A549 (cell line): ENCODE data around the gene MSH2. TPM values are rescaled to one million over a fixed set of nuclear protein-coding genes. Genes with fewer than 3 reads are reported as not detected.

Source experiments
- ATAC-seq, 2 experiments: fragments of 200-7000 bp in 1 of 2; fragments of >200 bp in 1 of 2; cut with Nextera tagmentation in 1 of 2; cut with Tn5 transposase in 1 of 2; 3 replicates each; pipeline versions ENCODE4 v1.8.0 to v1.9.1; 2018 to 2020; ENCODE audit warnings: mild to moderate bottlenecking in 1 of 2, moderate library complexity in 1 of 2
- CTCF ChIA-PET: fragments of 300-600 bp; sonication (Branson Sonifier 250); formaldehyde crosslinking; extraction: SDS; loops from one replicate; lab custom pipeline; 2021; ENCODE audit warnings: antibody characterized with exemption, inconsistent platforms; lab: Yijun Ruan, JAX
- POLR2A ChIA-PET: fragments of 350-600 bp; formaldehyde crosslinking; extraction: SDS; loops from one replicate; lab custom pipeline; 2021; ENCODE audit warnings: antibody characterized with exemption, inconsistent platforms; lab: Yijun Ruan, JAX
- DNase-seq, 2 experiments: peaks; one replicate each; pipeline versions ENCODE4 v3.0.0 to v3.0.0-alpha.2; 2011 to 2016; ENCODE audit warnings: low read depth in 1 of 2, low spot score in 1 of 2
- FAIRE-seq: peaks from 2 replicates; lab custom pipeline; 2011; peaks lifted over from hg19 to GRCh38; lab: Jason Lieb, UNC
- H3K27ac ChIP-seq, 2 experiments: fragments of >200 bp; sonication (Bioruptor Twin); formaldehyde crosslinking; 3 replicates each; pipeline ENCODE4 v1.5.1; 2016 to 2017
- H3K4me1 ChIP-seq: fragments of >200 bp; sonication (Bioruptor Twin); formaldehyde crosslinking; 3 replicates; pipeline ENCODE4 v1.6.1; 2016
- H3K4me2 ChIP-seq: fragments of >200 bp; sonication (Bioruptor Twin); formaldehyde crosslinking; 3 replicates; pipeline ENCODE4 v1.6.1; 2016
- H3K4me3 ChIP-seq: fragments of >200 bp; sonication (Bioruptor Twin); formaldehyde crosslinking; 3 replicates; pipeline ENCODE4 v1.5.1; 2016
- H3K9me3 ChIP-seq: fragments of >200 bp; sonication (Bioruptor Twin); formaldehyde crosslinking; 3 replicates; pipeline ENCODE4 v1.6.1; 2016
- E2F6 ChIP-seq: IDR thresholded peaks from 2 replicates; pipeline ENCODE4 v1.6.1; 2012; ENCODE audit warnings: low read depth, borderline replicate concordance
- EHMT2 ChIP-seq: fragments of 200-600 bp; sonication (generic); IDR thresholded peaks from 2 replicates; pipeline ENCODE4 v1.6.1; 2016; ENCODE audit warnings: antibody characterized with exemption, low read depth, mild to moderate bottlenecking, moderate library complexity
- FOSL2 ChIP-seq, 2 experiments: fragments of 450-650 bp in 1 of 2; fragments of >200 bp in 1 of 2; sonication (Bioruptor Twin) in 1 of 2; formaldehyde crosslinking; IDR thresholded peaks; 2 replicates each; pipeline versions ENCODE4 v1.5.0 to v1.6.1; 2016 to 2020; ENCODE audit warnings: mild to moderate bottlenecking in 1 of 2, moderate library complexity in 1 of 2
- HDAC2 ChIP-seq: fragments of 200-600 bp; sonication (generic); IDR thresholded peaks from 2 replicates; pipeline ENCODE4 v1.6.1; 2016
- HMGXB4 ChIP-seq: fragments of 250-450 bp; sonication (Bioruptor Pico); IDR thresholded peaks from 2 replicates; pipeline ENCODE4 v1.5.0; 2021; ENCODE audit warnings: mild to moderate bottlenecking, moderate library complexity, borderline replicate concordance
- KDM5A ChIP-seq: fragments of 200-600 bp; sonication (generic); IDR thresholded peaks from 2 replicates; pipeline ENCODE4 v1.6.1; 2016; ENCODE audit warnings: antibody characterized with exemption, mild to moderate bottlenecking
- NFE2L2 ChIP-seq: fragments of 150-350 bp; conservative IDR thresholded peaks from 2 replicates; pipeline ENCODE4 v1.6.1; 2014; ENCODE audit warnings: low read length
- PBX3 ChIP-seq: IDR thresholded peaks from 2 replicates; pipeline ENCODE4 v1.6.1; 2012
- POLR2A ChIP-seq: IDR thresholded peaks from 2 replicates; pipeline ENCODE4 v1.6.1; 2012; ENCODE audit warnings: mild to moderate bottlenecking, low read length
- SMC3 ChIP-seq: fragments of >200 bp; sonication (Bioruptor Twin); formaldehyde crosslinking; IDR thresholded peaks from 3 replicates; pipeline ENCODE4 v1.6.1; 2018; ENCODE audit warnings: inconsistent platforms
- SREBF2 ChIP-seq: fragments of 450-650 bp; IDR thresholded peaks from 2 replicates; pipeline ENCODE4 v1.6.1; 2014; ENCODE audit warnings: mild to moderate bottlenecking, moderate library complexity
- ZC3H11A ChIP-seq: fragments of 450-650 bp; IDR thresholded peaks from 2 replicates; pipeline ENCODE4 v1.6.1; 2014; ENCODE audit warnings: antibody characterized with exemption, mild to moderate bottlenecking
- ZFP36 ChIP-seq: fragments of 450-650 bp; IDR thresholded peaks from 2 replicates; pipeline ENCODE4 v1.6.1; 2014; ENCODE audit warnings: borderline replicate concordance; ENCODE audit not compliant: partially characterized antibody
- WGBS: methylation state at CpG from one replicate; pipeline ENCODE4 v1.1.6; 2017; ENCODE audit errors: missing lambda C conversion rate; 5-methylcytosine and 5-hydroxymethylcytosine counted together
- polyA plus RNA-seq, 4 experiments: library from polyadenylated mRNA; depleted of rRNA in 3 of 4; stranded (reverse); fragments of >200 nt; fragmentation: RNase III in 1 of 4; extraction: RNeasy Plus Mini Kit Qiagen cat#74134 plus additional on column Dnase treatment in 1 of 4; gene quantifications; 2 replicates in 3 of 4; 3 replicates in 1 of 4; pipeline ENCODE4 v1.2.3, GENCODE V29; 2011 to 2017

Gene MSH2
- polyA plus RNA-seq, 2 of the 4 experiments (the other 2 are of a cell fraction) = 52.8 to 59.0 TPM

GRCh38 chr2:47503481-47504070 is 100.6 kb downstream of the MSH2 start:
- no peak; a peak in 1 of 6 replicates for ATAC-seq
- Histone ChIP-seq H3K27ac (no peak overlapping the region), H3K9me3 (peaks cover 33% of the 10 kb centered on the region)
- FAIRE-seq = no peak
- CTCF ChIA-PET = interaction anchor here (1.4 to 1.5 kb wide), 2 partner anchors 11 to 603 kb away, joined by 3 to 4 read pairs; no protein-coding TSS in a partner anchor
- TF ChIP-seq ZFP36 (no peak), HMGXB4 (CRISPR knock-in tag) (no peak), SMC3 (no peak), KDM5A (no peak)
- TF ChIP-seq, all 56 proteins: peak for 0
- Histone ChIP-seq H3K4me1 (no peaks in the 10 kb centered on the region), H3K4me2 (no peak overlapping the region), H3K4me3 (no peak overlapping the region)
- no peak for DNase-seq
- POLR2A ChIA-PET = no interaction called here
- 34% methylated on average over 8 of the region's 8 CpGs for WGBS

GRCh38 chr2:47504174-47504810 is 101.3 kb downstream of the MSH2 start:
- TF ChIP-seq SREBF2 (no peak), POLR2A (0 out of 2 replicates have a peak, but pooled peaks have one; percentile 7)
- TF ChIP-seq, all 56 proteins: peak for 1
- no peaks in the 10 kb centered on the region for H3K4me1 ChIP-seq
- no peak overlapping the region for H3K4me2 ChIP-seq
- CTCF ChIA-PET = interaction anchor here (0.7 to 1.5 kb wide), 3 partner anchors 12 to 602 kb away, joined by 3 to 4 read pairs (median 3); no protein-coding TSS in a partner anchor
- POLR2A ChIA-PET = no interaction called here
- DNase-seq = no peak
- H3K9me3 ChIP-seq = peaks cover 28% of the 10 kb centered on the region
- H3K27ac ChIP-seq = no peak overlapping the region
- ATAC-seq = no peak
- FAIRE-seq = no peak
- 76% methylated on average over 6 of the region's 6 CpGs for WGBS
- H3K4me3 ChIP-seq = no peak overlapping the region

GRCh38 chr2:47506024-47506423 is 103.1 kb downstream of the MSH2 start:
- WGBS = 55% methylated on average over 4 of the region's 4 CpGs
- FAIRE-seq = no peak
- Histone ChIP-seq H3K4me1 (no peaks in the 10 kb centered on the region), H3K4me2 (no peak overlapping the region), H3K4me3 (no peak overlapping the region), H3K9me3 (peaks cover 14% of the 10 kb centered on the region; the same call in 2 of the 3 replicates), H3K27ac (no peak overlapping the region)
- no peak for TF ChIP-seq E2F6
- no peak for TF ChIP-seq SREBF2
- TF ChIP-seq EHMT2 = no peak
- no peak for TF ChIP-seq PBX3
- TF ChIP-seq FOSL2 (IDR thresholded peaks at IDR 0.05) = no peak
- TF ChIP-seq FOSL2 (CRISPR knock-in tag; IDR thresholded peaks at IDR 0.05) = no peak
- TF ChIP-seq ZFP36 = no peak
- no peak for TF ChIP-seq HMGXB4 (CRISPR knock-in tag)
- no peak for TF ChIP-seq ZC3H11A
- no peak for TF ChIP-seq HDAC2
- no peak for TF ChIP-seq NFE2L2
- POLR2A ChIA-PET = no interaction called here
- DNase-seq = no peak
- CTCF ChIA-PET = interaction anchor here (0.6 to 1.0 kb wide), 2 partner anchors 11 to 16 kb away, joined by 3 to 4 read pairs; no protein-coding TSS in a partner anchor
- no peak for ATAC-seq
